Adipose tissue (tissue), 3 donors: ENCODE data around the gene OSBPL5. TPM values are rescaled to one million over a fixed set of nuclear protein-coding genes. Genes with fewer than 3 reads are reported as not detected.
"Not testable (repeated sequence)": the region's sequence is repeated elsewhere in the genome, so short reads cannot be mapped to it uniquely, and the experiment has no call there.

Experiments used
- H3K27ac ChIP-seq: one replicate; pipeline ENCODE4 v1.5.1; 2013; ENCODE audit warnings: low read depth, low read length
- WGBS, 3 donors: extraction: QIAGEN DNeasy Blood & Tissue Kit; methylation state at CpG; one replicate each; pipeline ENCODE4 v1.1.7; 2013; 5-methylcytosine and 5-hydroxymethylcytosine counted together
- polyA plus RNA-seq, 3 donors: library from polyadenylated mRNA; stranded (reverse); fragments of 200-250 nt; gene quantifications; one replicate each; pipeline ENCODE4 v1.2.3, GENCODE V29; 2013
- donor health status: healthy with polysubstance abuse.
- donor health status: Bipolar disorder and iron deficiency.
- donor health status: healthy.

Gene OSBPL5
- polyA plus RNA-seq, 3 donors: 9.5 to 25.3 (median 19.7) TPM

- 94 to 96% (median 94%) methylated on average over 26 of the region's 26 CpGs for WGBS, 3 donors
These were observed 44.9 kb downstream of the OSBPL5 start for GRCh38 chr11:3120071-3120792.

GRCh38 chr11:3119141-3119821 lies 45.8 kb downstream of the OSBPL5 start:
- H3K27ac ChIP-seq: no peak overlapping the region
- WGBS, 3 donors: 96 to 98% (median 96%) methylated on average over 14 of the region's 14 CpGs

More at GRCh38 chr11:3120071-3120792, 44.9 kb downstream of the OSBPL5 start:
- H3K27ac ChIP-seq: no peak overlapping the region

- no peak overlapping the region for H3K27ac ChIP-seq
These were observed 49.8 kb downstream of the OSBPL5 start for GRCh38 chr11:3115321-3115720.

GRCh38 chr11:3113661-3114060 lies 51.4 kb downstream of the OSBPL5 start:
- H3K27ac ChIP-seq: not testable (repeated sequence)

More at GRCh38 chr11:3115321-3115720, 49.8 kb downstream of the OSBPL5 start:
- WGBS, 3 donors: 85 to 87% (median 86%) methylated on average over 3 of the region's 3 CpGs

- WGBS, 3 donors: 70 to 85% (median 79%) methylated on average over 5 to 7 of the region's 9 CpGs
- no peak overlapping the region for H3K27ac ChIP-seq
These were observed 53.0 kb downstream of the OSBPL5 start for GRCh38 chr11:3111919-3112690.

- WGBS, 3 donors: 79 to 94% (median 79%) methylated on average over 6 of the region's 6 CpGs
- H3K27ac ChIP-seq: no peak overlapping the region
These were observed 53.6 kb downstream of the OSBPL5 start for GRCh38 chr11:3111466-3111865.

GRCh38 chr11:3109921-3110706 lies 55.0 kb downstream of the OSBPL5 start:
- 68 to 75% (median 69%) methylated on average over 14 of the region's 14 CpGs for WGBS, 3 donors
- H3K27ac ChIP-seq: no peak overlapping the region

GRCh38 chr11:3109434-3109833 lies 55.7 kb downstream of the OSBPL5 start:
- WGBS, 3 donors: 94 to 97% (median 96%) methylated on average over 7 of the region's 7 CpGs
- no peak overlapping the region for H3K27ac ChIP-seq

- 75 to 90% (median 80%) methylated on average over 11 of the region's 11 CpGs for WGBS, 3 donors
- H3K27ac ChIP-seq: no peak overlapping the region
These were observed 56.9 kb downstream of the OSBPL5 start for GRCh38 chr11:3108183-3108721.

GRCh38 chr11:3107608-3108182 lies 57.4 kb downstream of the OSBPL5 start:
- H3K27ac ChIP-seq: no peak overlapping the region
- 82 to 87% (median 84%) methylated on average over 19 to 21 of the region's 21 CpGs for WGBS, 3 donors

GRCh38 chr11:3106736-3107524 lies 58.2 kb downstream of the OSBPL5 start:
- WGBS, 3 donors: 90 to 96% (median 91%) methylated on average over 21 of the region's 21 CpGs
- no peak overlapping the region for H3K27ac ChIP-seq

- no peak overlapping the region for H3K27ac ChIP-seq
- WGBS, 3 donors: 89 to 93% (median 91%) methylated on average over 40 to 41 of the region's 41 CpGs
These were observed 59.0 kb downstream of the OSBPL5 start for GRCh38 chr11:3105791-3106735.

- H3K27ac ChIP-seq: no peak overlapping the region
- 93 to 96% (median 96%) methylated on average over 23 of the region's 23 CpGs for WGBS, 3 donors
These were observed 59.9 kb downstream of the OSBPL5 start for GRCh38 chr11:3104961-3105790.

GRCh38 chr11:3104051-3104714 lies 60.9 kb downstream of the OSBPL5 start:
- WGBS, 3 donors: 93 to 97% (median 94%) methylated on average over 14 to 22 of the region's 22 CpGs
- H3K27ac ChIP-seq: no peak overlapping the region

- WGBS, 3 donors: 82 to 89% (median 85%) methylated on average over 10 to 11 of the region's 11 CpGs
- no peak overlapping the region for H3K27ac ChIP-seq
These were observed 62.0 kb downstream of the OSBPL5 start for GRCh38 chr11:3103076-3103475.
